Mesenteric fat pad (tissue), 1 donor: ENCODE measurements around the gene CTNNA3. TPM values are rescaled to one million over a fixed set of nuclear protein-coding genes. Genes with fewer than 3 reads are reported as not detected.

ENCODE experiments used
- DNase-seq: peaks from one replicate; pipeline ENCODE4 v3.0.0-alpha.2; 2020; ENCODE audit warnings: low spot score
- total RNA-seq: library from RNA; stranded (reverse); fragmentation: NEBNext Ultra II Directional; extraction: Animal tissue kit (Norgen Biotek cat#: 25700); gene quantifications from one replicate; pipeline ENCODE4 v1.2.1, GENCODE V29; 2021
- donor health status: DM: yes; HTN: yes; CAD: no.

The CTNNA3 gene
- total RNA-seq, 1 donor from 2014 or later = 0.10 TPM

GRCh38 chr10:67141300-67141699, 554.7 kb downstream of the CTNNA3 start:
- DNase-seq = no peak

DNA sequence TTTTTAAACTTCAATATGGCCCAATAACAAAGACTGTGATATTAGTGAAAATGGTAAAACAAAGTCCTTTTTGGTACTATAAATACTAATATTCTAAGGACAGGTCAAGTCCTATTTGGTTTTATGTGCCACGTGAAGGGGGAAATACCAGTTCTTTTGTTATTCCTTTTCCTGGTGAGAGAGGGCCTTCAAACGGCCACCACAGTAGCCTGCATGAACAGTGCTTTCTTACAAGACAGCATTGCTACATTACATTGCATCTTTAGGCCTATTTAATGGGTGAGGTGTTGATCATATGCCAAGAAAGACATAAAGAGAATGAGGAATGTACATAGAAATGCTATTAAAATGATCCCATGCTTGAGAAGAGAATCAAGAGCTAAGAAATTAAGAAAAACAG, 555.4 kb downstream of the CTNNA3 start:
- no peak for DNase-seq

GRCh38 chr10:67127441-67127840, 568.6 kb downstream of the CTNNA3 start:
- no peak for DNase-seq

DNA sequence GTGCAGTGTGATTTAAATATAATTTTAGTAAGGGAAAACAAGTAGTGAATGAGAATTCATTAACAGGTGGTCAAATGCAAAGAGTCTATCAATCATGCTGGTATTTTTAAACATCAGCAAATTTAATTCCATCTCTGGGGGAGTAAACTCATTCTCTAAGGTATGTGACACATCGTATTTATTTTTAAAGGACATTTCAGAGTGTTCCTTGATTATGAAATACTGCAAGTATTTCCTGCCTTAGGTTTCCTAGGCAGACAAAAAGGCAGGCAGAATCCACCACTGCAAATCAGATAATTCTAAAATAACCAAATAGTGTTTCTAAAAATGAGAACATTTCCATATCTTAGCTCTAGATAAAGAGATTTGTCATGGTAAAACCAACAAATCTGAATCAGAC, 576.3 kb downstream of the CTNNA3 start:
- no peak for DNase-seq

GRCh38 chr10:67115972-67116371, 580.0 kb downstream of the CTNNA3 start:
- no peak for DNase-seq

- DNase-seq = no peak
Measured at GRCh38 chr10:67114945-67115344, 581.0 kb downstream of the CTNNA3 start.

DNA sequence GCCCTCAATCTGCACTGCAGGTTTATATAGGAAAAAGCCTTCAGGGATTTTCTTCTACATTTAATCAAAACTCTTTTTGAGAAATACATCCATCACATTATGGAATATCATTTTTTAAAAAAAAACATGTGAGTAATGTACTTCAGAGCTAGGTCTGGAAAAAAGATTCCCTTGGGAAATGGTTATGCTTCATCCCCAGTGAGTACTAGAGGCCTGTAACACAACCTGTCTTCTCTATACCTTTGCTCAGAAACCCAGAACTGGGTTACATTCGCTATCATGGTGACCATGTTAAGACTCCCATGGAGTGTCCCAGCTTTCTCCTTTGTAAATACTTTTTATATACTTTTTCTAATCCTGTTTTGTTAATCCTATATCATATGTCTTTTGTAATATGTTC, 583.2 kb downstream of the CTNNA3 start:
- DNase-seq = no peak

- no peak for DNase-seq
Measured at GRCh38 chr10:67110286-67110685, 585.7 kb downstream of the CTNNA3 start.

GRCh38 chr10:67107670-67108069, 588.3 kb downstream of the CTNNA3 start:
- DNase-seq = no peak

DNA sequence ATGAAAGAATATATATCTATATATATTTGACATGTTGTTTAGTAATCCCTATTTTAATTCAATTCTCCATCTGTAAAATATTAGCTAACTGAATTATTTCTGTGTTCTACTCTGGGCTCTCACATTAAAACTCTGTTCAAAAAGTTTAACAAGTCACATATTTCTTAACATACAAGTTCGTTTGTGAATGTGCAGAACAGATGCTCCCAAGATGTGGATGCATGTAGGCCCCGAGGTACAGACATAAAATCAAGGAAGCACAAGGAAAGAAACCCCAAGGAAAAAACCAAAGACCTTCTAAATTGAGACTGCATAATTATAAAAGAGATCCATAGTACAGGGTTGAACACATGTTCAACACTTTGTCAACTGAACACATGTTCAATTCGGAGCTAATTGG, 595.0 kb downstream of the CTNNA3 start:
- DNase-seq = no peak

GRCh38 chr10:67098461-67098860, 597.5 kb downstream of the CTNNA3 start:
- no peak for DNase-seq

DNA sequence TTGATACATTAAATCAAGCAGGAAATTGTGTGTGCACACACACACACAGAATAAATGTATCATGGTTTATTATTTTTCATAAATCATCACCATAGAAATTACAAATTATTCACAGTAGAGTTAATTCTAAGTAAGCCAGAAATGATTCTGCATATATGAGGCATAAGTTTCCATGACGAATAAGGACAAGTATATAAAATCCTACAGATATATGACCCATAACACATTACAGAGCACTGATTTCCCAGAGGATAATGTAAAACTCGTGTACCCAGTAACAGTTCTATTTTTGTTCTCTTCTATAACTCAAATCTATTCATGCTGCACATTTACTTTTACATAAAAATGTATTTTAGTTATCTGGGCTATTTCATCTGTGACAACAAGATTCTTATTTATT, 600.5 kb downstream of the CTNNA3 start:
- DNase-seq = no peak

GRCh38 chr10:67088036-67088435, 608.0 kb downstream of the CTNNA3 start:
- DNase-seq = no peak

GRCh38 chr10:67087135-67087425, 608.9 kb downstream of the CTNNA3 start:
- DNase-seq = no peak

- DNase-seq = no peak
Measured at GRCh38 chr10:67086327-67087134, 609.5 kb downstream of the CTNNA3 start.

DNA sequence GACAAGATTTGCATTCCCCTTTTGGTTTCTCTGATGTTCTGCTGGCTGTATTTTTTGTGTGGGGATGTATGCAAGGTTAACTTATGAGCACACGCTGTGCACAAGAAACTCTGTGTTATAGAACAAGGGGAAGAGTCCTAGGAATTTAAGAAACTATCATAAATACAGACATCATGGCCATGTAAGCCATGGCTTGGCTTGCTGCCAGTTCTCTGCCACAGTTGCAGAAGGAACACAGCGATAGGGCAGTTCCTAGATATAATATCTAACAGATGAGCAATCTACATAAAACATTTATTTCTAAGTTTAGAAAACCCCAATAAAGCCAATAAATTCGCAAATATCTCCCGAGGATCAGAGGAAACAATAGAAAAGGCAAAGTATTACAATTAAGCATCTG, 616.9 kb downstream of the CTNNA3 start:
- no peak for DNase-seq

DNA sequence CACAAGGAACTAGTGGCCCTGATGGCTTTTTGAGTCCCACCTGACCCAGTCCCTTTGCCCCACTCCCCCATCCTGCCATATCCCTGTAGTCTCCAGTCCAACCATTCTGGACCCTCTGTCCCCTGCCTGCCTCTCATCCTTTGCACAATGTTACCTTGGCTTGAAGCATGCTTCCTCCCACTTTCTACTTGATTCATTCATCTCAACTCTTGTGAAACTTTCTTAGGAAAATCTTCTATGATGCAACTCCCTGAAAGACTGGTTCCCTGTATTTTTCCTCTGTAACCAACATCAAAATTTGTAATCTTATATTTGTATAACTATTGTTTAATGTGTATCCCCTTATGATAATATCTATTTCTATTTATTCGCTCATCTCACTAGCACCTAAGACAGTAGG, 618.6 kb downstream of the CTNNA3 start:
- no peak for DNase-seq

DNA sequence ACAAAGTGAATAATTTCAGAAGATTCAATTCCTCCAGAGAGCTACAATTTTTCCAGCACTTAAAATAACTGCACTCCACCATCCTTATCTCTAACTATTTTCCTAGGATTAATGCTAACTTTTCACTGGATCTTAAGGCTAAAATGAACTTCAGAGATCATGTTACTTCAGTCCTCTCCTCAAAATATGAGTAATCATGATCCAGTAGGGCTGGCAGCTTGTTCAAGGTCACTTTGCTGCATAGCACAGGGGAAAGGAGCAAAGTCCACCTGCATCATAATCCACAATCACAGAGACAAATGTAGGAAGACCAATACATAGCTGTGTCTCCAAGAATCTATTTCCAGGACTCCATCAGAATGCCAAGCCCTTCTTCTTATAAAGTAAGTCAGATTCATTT, 619.9 kb downstream of the CTNNA3 start:
- no peak for DNase-seq

- DNase-seq = no peak
Measured at GRCh38 chr10:67075491-67075971, 620.5 kb downstream of the CTNNA3 start.

- DNase-seq = no peak
Measured at GRCh38 chr10:67072654-67073053, 623.3 kb downstream of the CTNNA3 start.

GRCh38 chr10:67050415-67050814, 645.6 kb downstream of the CTNNA3 start:
- no peak for DNase-seq

- DNase-seq = no peak
Measured at GRCh38 chr10:67049988-67050387, 646.0 kb downstream of the CTNNA3 start.

- DNase-seq = no peak
Measured at GRCh38 chr10:67046507-67046906, 649.5 kb downstream of the CTNNA3 start.

- DNase-seq = no peak
Measured at GRCh38 chr10:67045404-67045803, 650.6 kb downstream of the CTNNA3 start.
